MV-4-11 (cell line): Measurements from ENCODE around the gene NINJ1.

ENCODE experiments used
- DNase-seq: peaks from one replicate; lab custom pipeline; 2025; lab: John Stamatoyannopoulos, UW

NINJ1 gene

GRCh38 chr9:93132287-93132927, 1.6 kb downstream of the NINJ1 start:
- DNase-seq = no peak

- no peak for DNase-seq
These were observed 2.3 kb downstream of the NINJ1 start for GRCh38 chr9:93131599-93132286.

- peak; percentile 25 for DNase-seq
These were observed 3.1 kb downstream of the NINJ1 start for GRCh38 chr9:93130861-93131481.

GRCh38 chr9:93129691-93130500, 4.2 kb downstream of the NINJ1 start:
- no peak for DNase-seq

- no peak for DNase-seq
These were observed 4.8 kb downstream of the NINJ1 start for GRCh38 chr9:93129286-93129685.

GRCh38 chr9:93128715-93129224, 5.3 kb downstream of the NINJ1 start:
- DNase-seq = no peak

- no peak for DNase-seq
These were observed 5.9 kb downstream of the NINJ1 start for GRCh38 chr9:93128011-93128714.

- DNase-seq = peak; percentile 41
These were observed 6.6 kb downstream of the NINJ1 start for GRCh38 chr9:93127395-93127911.

- DNase-seq = no peak
These were observed 7.2 kb downstream of the NINJ1 start for GRCh38 chr9:93126825-93127368.

GRCh38 chr9:93126151-93126781, 7.8 kb downstream of the NINJ1 start:
- no peak for DNase-seq

GRCh38 chr9:93125331-93125894, 8.6 kb downstream of the NINJ1 start:
- DNase-seq = no peak

GRCh38 chr9:93124793-93125192, 9.3 kb downstream of the NINJ1 start:
- no peak for DNase-seq

- no peak for DNase-seq
These were observed 10.3 kb downstream of the NINJ1 start for GRCh38 chr9:93123561-93124283.

- no peak for DNase-seq
These were observed 11.3 kb downstream of the NINJ1 start for GRCh38 chr9:93122721-93123221.

- DNase-seq = no peak
These were observed 12.5 kb downstream of the NINJ1 start for GRCh38 chr9:93121316-93122241.

- DNase-seq = no peak
These were observed 13.2 kb downstream of the NINJ1 start for GRCh38 chr9:93120846-93121315.

- DNase-seq = peak; percentile 96
These were observed 13.9 kb downstream of the NINJ1 start for GRCh38 chr9:93119953-93120845.
